GM12872 (cell line): ENCODE data around the gene CST1.

Experiments used
- TF ChIP-seq, protein P1 (sequence below): IDR thresholded peaks from 3 replicates; pipeline ENCODE4 v1.5.1; 2011; ENCODE audit warnings: low read depth, mild to moderate bottlenecking, low read length, moderate library complexity; ENCODE audit not compliant: insufficient read depth

The CST1 gene

DNA sequence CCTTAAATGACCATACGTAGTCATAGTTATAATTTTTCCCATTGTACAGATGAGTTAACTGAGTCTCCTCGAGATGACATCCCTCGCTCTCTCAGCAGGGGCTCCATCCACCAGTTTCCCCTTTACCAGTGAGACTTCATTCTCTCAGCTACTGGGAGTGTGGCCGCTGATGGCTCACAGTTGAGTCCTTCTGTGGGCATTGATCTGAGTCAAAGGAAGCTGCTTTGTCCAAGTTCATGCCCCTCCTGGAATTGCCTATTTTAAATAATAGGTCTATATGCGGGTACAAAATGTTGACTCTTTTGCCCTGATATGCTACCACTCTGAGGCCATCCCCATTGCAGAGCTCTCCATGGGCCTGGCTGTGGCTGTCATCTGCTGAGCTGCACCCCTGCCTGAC, 14.8 kb upstream of the CST1 start:
- TF ChIP-seq, protein P1, sequence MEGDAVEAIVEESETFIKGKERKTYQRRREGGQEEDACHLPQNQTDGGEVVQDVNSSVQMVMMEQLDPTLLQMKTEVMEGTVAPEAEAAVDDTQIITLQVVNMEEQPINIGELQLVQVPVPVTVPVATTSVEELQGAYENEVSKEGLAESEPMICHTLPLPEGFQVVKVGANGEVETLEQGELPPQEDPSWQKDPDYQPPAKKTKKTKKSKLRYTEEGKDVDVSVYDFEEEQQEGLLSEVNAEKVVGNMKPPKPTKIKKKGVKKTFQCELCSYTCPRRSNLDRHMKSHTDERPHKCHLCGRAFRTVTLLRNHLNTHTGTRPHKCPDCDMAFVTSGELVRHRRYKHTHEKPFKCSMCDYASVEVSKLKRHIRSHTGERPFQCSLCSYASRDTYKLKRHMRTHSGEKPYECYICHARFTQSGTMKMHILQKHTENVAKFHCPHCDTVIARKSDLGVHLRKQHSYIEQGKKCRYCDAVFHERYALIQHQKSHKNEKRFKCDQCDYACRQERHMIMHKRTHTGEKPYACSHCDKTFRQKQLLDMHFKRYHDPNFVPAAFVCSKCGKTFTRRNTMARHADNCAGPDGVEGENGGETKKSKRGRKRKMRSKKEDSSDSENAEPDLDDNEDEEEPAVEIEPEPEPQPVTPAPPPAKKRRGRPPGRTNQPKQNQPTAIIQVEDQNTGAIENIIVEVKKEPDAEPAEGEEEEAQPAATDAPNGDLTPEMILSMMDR: no peak

DNA sequence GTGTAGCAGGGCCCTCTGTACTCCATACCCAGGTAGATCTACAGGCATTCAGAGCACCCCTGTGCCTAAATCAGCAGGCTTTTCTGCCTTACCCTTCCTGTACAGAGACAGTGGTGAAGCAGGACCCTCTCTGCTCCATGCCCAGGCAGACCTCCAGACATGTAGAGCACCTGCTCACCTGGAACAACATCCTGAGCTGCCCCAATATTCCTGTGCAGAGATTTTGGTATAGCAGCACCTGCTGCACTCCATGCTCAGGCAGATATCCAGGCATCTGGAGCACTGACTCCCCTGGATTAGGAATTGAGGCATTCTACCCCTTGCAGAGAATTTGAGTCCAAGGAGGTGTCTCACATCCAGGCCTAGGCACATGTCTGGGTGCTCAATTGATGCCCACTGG, 12.6 kb upstream of the CST1 start:
- TF ChIP-seq, protein P1: no peak

DNA sequence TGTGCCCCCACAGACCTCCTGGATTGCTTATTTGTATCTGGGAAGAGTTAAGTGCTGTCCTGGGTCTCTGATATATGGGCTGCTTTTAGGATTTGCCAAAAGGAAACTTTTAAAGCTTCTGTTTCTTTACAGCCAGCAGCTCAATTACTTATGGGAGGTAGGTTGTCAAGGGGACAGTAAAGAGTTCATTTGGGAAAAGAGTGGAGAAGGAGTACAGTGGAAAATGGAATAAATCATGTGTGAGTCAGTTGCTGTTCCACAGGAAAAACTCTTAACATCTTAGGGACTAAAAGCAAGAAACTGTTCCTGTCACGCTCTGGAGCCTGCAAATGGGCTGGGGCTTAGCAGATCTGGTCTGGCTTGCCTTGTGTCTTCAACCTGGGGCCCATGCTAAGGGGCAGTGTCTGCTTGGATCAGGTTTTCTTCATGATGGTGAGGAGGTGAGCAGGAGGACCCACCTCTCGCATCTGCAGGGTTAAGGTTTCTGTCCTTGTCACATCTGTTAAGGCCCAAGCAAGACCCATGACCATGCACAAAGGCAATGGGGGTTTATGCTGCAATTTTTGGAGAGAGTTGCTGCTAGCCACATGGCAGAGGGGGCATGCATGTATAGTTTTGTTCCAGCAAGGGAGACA, 8.7 kb upstream of the CST1 start:
- TF ChIP-seq, protein P1: no peak

DNA sequence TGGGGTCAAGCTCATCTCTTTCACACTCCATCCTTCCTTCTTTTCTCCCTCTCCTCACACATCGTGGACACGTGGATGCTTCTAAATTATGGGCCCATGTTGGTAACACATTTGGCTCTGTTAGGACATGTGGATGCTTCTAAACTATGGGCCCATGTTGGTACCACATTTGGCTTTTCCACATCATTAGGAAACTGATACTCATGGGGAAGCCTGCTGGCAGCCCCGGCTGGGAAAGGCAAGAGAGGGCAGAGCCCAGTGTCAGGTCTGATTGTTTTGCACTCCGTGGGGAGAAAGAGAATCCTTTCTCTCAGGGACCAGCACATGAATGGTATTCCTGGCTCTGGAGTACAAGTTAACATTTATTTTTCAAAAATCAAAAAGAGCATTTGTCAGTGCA, 4.0 kb upstream of the CST1 start:
- TF ChIP-seq, protein P1: no peak

DNA sequence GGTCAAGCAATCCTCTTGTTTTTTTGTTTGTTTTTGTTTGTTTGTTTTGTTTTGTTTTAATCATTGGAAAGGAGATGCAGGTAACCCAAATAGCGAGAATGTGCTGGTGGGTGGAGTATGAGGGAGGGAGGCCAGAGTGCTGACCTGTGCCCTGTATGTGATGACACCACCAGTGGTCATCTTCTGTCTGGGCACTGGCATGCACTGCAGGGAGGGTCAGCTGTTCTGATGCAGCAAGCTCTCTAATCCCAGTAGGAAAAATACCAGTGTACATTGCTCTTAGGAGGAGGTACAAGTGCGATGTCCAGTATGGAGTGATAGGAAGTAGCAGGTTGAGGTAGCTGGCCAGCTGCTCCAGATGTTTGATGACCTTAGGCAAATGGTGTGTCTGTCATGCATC, 2.9 kb upstream of the CST1 start:
- TF ChIP-seq, protein P1: no peak

DNA sequence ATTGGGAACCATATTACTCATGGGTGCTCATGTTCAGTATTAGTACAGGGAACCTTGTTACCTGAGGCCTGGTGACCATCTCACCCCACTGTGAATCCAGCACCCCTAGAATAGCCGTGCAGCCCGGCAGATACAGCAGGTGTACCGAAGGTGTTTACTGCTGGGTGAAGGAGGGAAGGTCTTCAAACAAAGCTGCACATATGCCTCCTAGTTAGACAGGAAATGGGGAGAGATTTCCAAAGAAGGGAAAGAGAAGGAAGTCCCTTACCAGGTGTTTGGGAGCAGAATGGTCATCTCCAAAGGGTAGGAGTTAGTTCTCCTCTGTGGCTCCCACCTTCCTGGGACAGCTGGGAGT, 2.4 kb upstream of the CST1 start:
- TF ChIP-seq, protein P1: no peak

DNA sequence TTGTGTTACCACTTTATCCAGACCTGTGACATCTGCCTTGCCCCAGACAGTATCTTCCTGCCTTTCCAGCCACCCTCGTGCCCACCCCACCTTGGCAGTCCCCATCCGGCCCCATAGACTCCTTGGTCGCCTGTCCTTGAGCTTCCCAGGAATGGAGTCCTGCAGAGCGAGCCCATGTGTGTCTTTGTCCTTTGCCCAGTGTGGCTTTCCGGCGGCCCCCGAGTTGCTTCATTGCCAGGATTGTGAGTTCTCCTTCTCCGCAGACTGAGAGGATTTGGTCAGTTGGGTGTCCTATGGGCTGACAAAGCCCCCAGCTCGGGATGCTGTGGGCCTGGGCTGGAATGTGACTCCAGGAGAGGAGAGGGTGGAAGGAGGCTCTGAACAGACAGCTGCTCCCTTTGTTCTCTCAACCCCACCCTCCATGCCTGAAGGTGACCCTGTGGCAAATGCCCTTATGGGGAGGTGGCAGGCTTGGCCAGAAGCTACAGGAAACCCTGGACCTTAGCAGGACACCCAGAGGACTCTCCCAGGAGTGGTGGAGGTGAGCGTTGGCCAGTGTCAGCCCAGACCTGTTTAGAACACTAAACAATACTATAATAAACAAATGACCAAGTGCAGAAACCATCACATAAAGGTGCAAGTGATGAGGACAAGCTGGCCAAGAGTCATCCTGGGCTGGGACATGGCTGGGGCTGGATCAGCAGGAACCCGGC, 1.9 kb upstream of the CST1 start:
- TF ChIP-seq, protein P1: no peak
